HepG2 (cell line): ENCODE results near the gene SVIP. TPM values are rescaled to one million over a fixed set of nuclear protein-coding genes. Genes with fewer than 3 reads are reported as not detected.

Experiments
- AGO1 ChIP-seq: fragments of 200-400 bp; formaldehyde crosslinking; IDR thresholded peaks from 2 replicates; pipeline ENCODE4 v1.6.1; 2017; ENCODE audit warnings: mild to moderate bottlenecking, low read depth, low read length, moderate library complexity; ENCODE audit not compliant: poor library complexity, severe bottlenecking
- FOXA3 ChIP-seq: IDR thresholded peaks from 2 replicates; pipeline ENCODE4 v1.6.1; 2016; ENCODE audit warnings: missing genetic modification reagents, missing compliant biosample characterization
- GATAD2A ChIP-seq: IDR thresholded peaks from 2 replicates; pipeline ENCODE4 v1.6.1; 2016
- MXI1 ChIP-seq: IDR thresholded peaks from 3 replicates; pipeline ENCODE4 v1.6.1; 2012; ENCODE audit warnings: low read depth, low read length, inconsistent platforms, borderline replicate concordance
- PHF20 ChIP-seq: sonication (generic); formaldehyde crosslinking; IDR thresholded peaks from 2 replicates; pipeline ENCODE4 v1.5.0; 2020; ENCODE audit warnings: mild to moderate bottlenecking, missing genetic modification reagents
- POLR2AphosphoS2 ChIP-seq: IDR thresholded peaks from 2 replicates; pipeline ENCODE4 v1.6.1; 2011; ENCODE audit warnings: low read depth, low read length, improper control_type of control experiment
- RFXAP ChIP-seq: sonication (generic); formaldehyde crosslinking; IDR thresholded peaks from 2 replicates; pipeline ENCODE4 v1.4.0; 2020; ENCODE audit warnings: missing genetic modification reagents, borderline replicate concordance
- SOX6 ChIP-seq, 2 experiments: fragments of 450-650 bp in 1 of 2; sonication (generic) in 1 of 2; formaldehyde crosslinking in 1 of 2; IDR thresholded peaks; 2 replicates each; pipeline versions ENCODE4 v1.4.0 to v1.6.1; 2017 to 2020; ENCODE audit warnings: antibody characterized with exemption in 1 of 2, mild to moderate bottlenecking in 1 of 2, missing genetic modification reagents in 1 of 2
- ZBTB38 ChIP-seq: sonication (generic); formaldehyde crosslinking; IDR thresholded peaks from 2 replicates; pipeline ENCODE4 v1.5.1; 2020; ENCODE audit warnings: mild to moderate bottlenecking, missing genetic modification reagents
- ZBTB42 ChIP-seq: sonication (generic); formaldehyde crosslinking; IDR thresholded peaks from 2 replicates; pipeline ENCODE4 v1.5.0; 2020; ENCODE audit warnings: mild to moderate bottlenecking, missing genetic modification reagents
- ZBTB7A ChIP-seq: sonication (generic); formaldehyde crosslinking; IDR thresholded peaks from 2 replicates; pipeline ENCODE4 v1.8.0; 2022; ENCODE audit warnings: mild to moderate bottlenecking, missing genetic modification reagents
- polyA plus RNA-seq, 8 experiments: library from polyadenylated mRNA; depleted of rRNA in 3 of 8; stranded (reverse) in 7 of 8; unstranded in 1 of 8; fragments of >200 nt; fragmentation: Illumina TruSeq in 4 of 8; extraction: Trizol in 4 of 8; gene quantifications; 2 replicates each; pipeline versions ENCODE4 v1.2.1 to v1.2.3, GENCODE V29; 2011 to 2016; ENCODE audit warnings: low read depth in 4 of 8, missing spikeins in 1 of 8, mixed read lengths in 1 of 8; ENCODE audit not compliant: insufficient read depth in 1 of 8
- total RNA-seq, 5 experiments: library from RNA; depleted of rRNA; stranded (reverse); fragments of >200 nt; fragmentation: Illumina TruSeq; extraction: Trizol; gene quantifications; 2 replicates each; pipeline ENCODE4 v1.2.3, GENCODE V29; 2016; ENCODE audit warnings: low read depth in 1 of 5
- TF ChIP-seq, protein P1 (sequence below): sonication (generic); formaldehyde crosslinking; IDR thresholded peaks from 2 replicates; pipeline ENCODE4 v1.8.0; 2022; ENCODE audit warnings: low read depth, missing genetic modification reagents
- TF ChIP-seq, protein P2 (sequence below): sonication (generic); formaldehyde crosslinking; conservative IDR thresholded peaks from 2 replicates; pipeline ENCODE4 v1.8.1; 2023; ENCODE audit warnings: missing genetic modification reagents
- TF ChIP-seq, protein P3 (sequence below): sonication (generic); formaldehyde crosslinking; IDR thresholded peaks from 2 replicates; pipeline ENCODE4 v1.4.0; 2020; ENCODE audit warnings: missing genetic modification reagents, mild to moderate bottlenecking, borderline replicate concordance
- TF ChIP-seq, protein P4 (sequence below): IDR thresholded peaks from 2 replicates; pipeline ENCODE4 v1.6.1; 2016; ENCODE audit warnings: control low read depth
- TF ChIP-seq, protein P5 (sequence below): sonication (generic); formaldehyde crosslinking; IDR thresholded peaks from 2 replicates; pipeline ENCODE4 v1.5.1; 2020; ENCODE audit warnings: missing genetic modification reagents, mild to moderate bottlenecking, borderline replicate concordance
- TF ChIP-seq, protein P6 (sequence below): IDR thresholded peaks from 2 replicates; pipeline ENCODE4 v1.6.1; 2016
- TF ChIP-seq, protein P7 (sequence below): sonication (generic); formaldehyde crosslinking; conservative IDR thresholded peaks from 2 replicates; pipeline ENCODE4 v1.5.0; 2020; ENCODE audit warnings: missing genetic modification reagents

The SVIP gene
- total and polyA plus RNA-seq, 2 of the 13 experiments (the other 11 are each of a cell fraction or from before 2014, with no cell fraction given), result 6.3 to 27.2 TPM

DNA sequence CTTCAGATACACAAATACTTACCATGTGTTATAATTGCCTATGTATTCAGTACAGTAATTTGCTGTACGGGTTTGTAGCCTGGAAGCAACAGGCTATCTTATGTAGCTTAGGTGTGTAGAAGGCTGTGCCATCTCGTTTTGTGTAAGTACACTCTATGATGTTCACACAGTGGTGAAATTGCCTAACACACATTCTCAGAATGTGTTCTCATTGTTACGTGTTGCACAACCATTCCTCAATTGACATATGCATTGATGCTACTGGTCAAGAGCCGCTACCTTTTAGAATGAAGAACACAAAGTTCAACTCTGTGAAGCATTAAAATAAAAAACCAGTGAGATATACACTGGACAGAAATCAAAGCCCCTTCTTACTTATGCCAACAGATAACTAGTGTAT, 26.7 kb downstream of the SVIP start (continued):
- no peak for TF ChIP-seq AGO1
- peak; percentile 37; the same call in 1 of the 2 replicates for TF ChIP-seq GATAD2A (CRISPR knock-in tag)
- TF ChIP-seq ZBTB42 (CRISPR knock-in tag), result no peak
- no peak for TF ChIP-seq ZBTB7A (CRISPR knock-in tag)
- TF ChIP-seq, protein P1, sequence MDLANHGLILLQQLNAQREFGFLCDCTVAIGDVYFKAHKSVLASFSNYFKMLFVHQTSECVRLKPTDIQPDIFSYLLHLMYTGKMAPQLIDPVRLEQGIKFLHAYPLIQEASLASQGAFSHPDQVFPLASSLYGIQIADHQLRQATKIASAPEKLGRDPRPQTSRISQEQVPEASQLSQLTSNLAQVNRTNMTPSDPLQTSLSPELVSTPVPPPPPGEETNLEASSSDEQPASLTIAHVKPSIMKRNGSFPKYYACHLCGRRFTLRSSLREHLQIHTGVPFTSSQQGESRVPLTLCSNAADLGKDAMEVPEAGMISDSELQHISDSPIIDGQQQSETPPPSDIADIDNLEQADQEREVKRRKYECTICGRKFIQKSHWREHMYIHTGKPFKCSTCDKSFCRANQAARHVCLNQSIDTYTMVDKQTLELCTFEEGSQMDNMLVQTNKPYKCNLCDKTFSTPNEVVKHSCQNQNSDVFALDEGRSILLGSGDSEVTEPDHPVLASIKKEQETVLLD (CRISPR knock-in tag), result no peak
- no peak for TF ChIP-seq RFXAP (CRISPR knock-in tag)
- TF ChIP-seq, protein P2, sequence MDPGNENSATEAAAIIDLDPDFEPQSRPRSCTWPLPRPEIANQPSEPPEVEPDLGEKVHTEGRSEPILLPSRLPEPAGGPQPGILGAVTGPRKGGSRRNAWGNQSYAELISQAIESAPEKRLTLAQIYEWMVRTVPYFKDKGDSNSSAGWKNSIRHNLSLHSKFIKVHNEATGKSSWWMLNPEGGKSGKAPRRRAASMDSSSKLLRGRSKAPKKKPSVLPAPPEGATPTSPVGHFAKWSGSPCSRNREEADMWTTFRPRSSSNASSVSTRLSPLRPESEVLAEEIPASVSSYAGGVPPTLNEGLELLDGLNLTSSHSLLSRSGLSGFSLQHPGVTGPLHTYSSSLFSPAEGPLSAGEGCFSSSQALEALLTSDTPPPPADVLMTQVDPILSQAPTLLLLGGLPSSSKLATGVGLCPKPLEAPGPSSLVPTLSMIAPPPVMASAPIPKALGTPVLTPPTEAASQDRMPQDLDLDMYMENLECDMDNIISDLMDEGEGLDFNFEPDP (CRISPR knock-in tag), result no peak
- TF ChIP-seq POLR2AphosphoS2, result no peak
- TF ChIP-seq SOX6 (IDR thresholded peaks at IDR 0.05), result no peak
- TF ChIP-seq SOX6 (CRISPR knock-in tag; IDR thresholded peaks at IDR 0.05), result peak; percentile 76
- TF ChIP-seq, protein P3, sequence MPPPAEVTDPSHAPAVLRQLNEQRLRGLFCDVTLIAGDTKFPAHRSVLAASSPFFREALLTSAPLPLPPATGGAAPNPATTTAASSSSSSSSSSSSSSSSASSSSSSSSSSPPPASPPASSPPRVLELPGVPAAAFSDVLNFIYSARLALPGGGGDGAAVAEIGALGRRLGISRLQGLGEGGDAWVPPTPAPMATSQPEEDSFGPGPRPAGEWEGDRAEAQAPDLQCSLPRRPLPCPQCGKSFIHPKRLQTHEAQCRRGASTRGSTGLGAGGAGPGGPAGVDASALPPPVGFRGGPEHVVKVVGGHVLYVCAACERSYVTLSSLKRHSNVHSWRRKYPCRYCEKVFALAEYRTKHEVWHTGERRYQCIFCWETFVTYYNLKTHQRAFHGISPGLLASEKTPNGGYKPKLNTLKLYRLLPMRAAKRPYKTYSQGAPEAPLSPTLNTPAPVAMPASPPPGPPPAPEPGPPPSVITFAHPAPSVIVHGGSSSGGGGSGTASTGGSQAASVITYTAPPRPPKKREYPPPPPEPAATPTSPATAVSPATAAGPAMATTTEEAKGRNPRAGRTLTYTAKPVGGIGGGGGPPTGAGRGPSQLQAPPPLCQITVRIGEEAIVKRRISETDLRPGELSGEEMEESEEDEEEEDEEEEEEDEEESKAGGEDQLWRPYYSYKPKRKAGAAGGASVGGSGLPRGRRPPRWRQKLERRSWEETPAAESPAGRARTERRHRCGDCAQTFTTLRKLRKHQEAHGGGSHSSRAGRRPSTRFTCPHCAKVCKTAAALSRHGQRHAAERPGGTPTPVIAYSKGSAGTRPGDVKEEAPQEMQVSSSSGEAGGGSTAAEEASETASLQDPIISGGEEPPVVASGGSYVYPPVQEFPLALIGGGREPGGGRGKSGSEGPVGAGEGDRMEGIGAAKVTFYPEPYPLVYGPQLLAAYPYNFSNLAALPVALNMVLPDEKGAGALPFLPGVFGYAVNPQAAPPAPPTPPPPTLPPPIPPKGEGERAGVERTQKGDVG, result no peak
- TF ChIP-seq, protein P4, sequence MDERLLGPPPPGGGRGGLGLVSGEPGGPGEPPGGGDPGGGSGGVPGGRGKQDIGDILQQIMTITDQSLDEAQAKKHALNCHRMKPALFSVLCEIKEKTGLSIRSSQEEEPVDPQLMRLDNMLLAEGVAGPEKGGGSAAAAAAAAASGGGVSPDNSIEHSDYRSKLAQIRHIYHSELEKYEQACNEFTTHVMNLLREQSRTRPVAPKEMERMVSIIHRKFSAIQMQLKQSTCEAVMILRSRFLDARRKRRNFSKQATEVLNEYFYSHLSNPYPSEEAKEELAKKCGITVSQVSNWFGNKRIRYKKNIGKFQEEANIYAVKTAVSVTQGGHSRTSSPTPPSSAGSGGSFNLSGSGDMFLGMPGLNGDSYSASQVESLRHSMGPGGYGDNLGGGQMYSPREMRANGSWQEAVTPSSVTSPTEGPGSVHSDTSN (CRISPR knock-in tag), result no peak
- TF ChIP-seq PHF20 (CRISPR knock-in tag), result no peak
- TF ChIP-seq, protein P5, sequence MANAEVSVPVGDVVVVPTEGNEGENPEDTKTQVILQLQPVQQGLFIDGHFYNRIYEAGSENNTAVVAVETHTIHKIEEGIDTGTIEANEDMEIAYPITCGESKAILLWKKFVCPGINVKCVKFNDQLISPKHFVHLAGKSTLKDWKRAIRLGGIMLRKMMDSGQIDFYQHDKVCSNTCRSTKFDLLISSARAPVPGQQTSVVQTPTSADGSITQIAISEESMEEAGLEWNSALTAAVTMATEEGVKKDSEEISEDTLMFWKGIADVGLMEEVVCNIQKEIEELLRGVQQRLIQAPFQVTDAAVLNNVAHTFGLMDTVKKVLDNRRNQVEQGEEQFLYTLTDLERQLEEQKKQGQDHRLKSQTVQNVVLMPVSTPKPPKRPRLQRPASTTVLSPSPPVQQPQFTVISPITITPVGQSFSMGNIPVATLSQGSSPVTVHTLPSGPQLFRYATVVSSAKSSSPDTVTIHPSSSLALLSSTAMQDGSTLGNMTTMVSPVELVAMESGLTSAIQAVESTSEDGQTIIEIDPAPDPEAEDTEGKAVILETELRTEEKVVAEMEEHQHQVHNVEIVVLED (CRISPR knock-in tag), result no peak
- TF ChIP-seq ZBTB38, result no peak
- TF ChIP-seq, protein P6, sequence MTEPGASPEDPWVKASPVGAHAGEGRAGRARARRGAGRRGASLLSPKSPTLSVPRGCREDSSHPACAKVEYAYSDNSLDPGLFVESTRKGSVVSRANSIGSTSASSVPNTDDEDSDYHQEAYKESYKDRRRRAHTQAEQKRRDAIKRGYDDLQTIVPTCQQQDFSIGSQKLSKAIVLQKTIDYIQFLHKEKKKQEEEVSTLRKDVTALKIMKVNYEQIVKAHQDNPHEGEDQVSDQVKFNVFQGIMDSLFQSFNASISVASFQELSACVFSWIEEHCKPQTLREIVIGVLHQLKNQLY (CRISPR knock-in tag), result no peak
- TF ChIP-seq FOXA3 (CRISPR knock-in tag), result peak; percentile 24; the same call in 1 of the 2 replicates
- no peak for TF ChIP-seq MXI1
- TF ChIP-seq, protein P7, sequence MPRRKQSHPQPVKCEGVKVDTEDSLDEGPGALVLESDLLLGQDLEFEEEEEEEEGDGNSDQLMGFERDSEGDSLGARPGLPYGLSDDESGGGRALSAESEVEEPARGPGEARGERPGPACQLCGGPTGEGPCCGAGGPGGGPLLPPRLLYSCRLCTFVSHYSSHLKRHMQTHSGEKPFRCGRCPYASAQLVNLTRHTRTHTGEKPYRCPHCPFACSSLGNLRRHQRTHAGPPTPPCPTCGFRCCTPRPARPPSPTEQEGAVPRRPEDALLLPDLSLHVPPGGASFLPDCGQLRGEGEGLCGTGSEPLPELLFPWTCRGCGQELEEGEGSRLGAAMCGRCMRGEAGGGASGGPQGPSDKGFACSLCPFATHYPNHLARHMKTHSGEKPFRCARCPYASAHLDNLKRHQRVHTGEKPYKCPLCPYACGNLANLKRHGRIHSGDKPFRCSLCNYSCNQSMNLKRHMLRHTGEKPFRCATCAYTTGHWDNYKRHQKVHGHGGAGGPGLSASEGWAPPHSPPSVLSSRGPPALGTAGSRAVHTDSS (CRISPR knock-in tag), result no peak
